ENCODE results near the gene GPX3.

Gene GPX3

GRCh38 chr5:151014680-151015343 lies 5.6 kb upstream of the GPX3 start:
- no peak for DNase-seq

- DNase-seq = no peak
Observed at GRCh38 chr5:151015974-151016587, 4.3 kb upstream of the GPX3 start.

DNA sequence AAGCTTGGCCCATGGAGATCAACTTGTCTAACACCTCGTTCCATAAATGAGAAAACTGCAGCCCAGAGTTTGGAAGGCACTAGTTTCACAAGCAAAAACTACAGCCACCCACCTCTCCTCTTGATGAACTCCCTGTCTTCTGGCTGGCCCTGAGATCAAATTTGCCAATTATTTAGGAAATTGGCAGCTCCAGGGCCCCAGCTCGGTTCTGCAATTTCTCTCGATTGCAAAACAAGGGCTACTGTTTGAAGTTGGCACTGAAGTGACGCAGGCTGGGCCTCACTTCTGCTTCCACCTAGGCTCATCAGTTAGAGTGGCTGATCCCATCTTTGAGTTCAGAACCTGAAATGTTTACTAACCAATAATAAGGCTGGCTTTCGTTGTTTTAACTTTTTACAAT lies 3.7 kb upstream of the GPX3 start:
- DNase-seq = no peak

DNA sequence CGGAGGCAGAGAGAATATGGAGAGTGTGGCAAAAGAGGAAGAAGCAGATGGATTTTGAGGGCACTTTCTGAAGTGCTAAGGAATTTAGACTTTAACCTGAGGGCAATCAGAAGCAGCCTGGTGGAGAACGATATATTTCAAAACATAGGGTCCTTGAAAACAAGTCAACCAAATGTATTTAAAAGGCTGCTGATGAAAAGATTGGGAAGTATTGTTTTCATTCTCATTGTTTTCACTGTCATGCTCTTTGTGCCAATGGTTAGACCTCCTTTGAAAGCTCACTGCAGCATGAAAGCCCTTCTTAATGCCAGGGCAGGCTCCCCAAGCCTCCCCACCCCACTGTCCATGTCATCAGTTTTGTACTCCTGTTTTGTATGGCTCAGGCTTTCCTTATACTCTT lies 2.5 kb upstream of the GPX3 start:
- no peak for DNase-seq

DNA sequence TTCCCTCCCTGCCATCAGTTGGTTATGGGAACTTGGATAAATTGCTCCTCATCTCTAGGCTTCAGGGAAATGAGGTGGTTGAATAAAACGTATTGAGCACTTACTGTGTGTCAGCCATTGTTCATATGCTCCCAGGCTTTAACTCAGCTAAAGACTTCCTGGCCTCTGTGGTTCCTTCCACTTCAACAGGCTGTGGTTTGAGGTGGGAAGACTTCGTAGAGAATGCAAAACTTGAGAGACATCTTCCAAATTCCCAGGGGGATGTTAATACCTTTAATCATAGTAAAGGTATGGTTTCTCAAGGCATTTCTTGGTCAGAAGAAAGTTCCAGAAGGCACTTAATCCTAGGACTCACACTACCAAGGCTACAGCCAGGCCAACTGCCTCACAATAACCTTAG lies 1.5 kb upstream of the GPX3 start:
- DNase-seq = no peak

DNA sequence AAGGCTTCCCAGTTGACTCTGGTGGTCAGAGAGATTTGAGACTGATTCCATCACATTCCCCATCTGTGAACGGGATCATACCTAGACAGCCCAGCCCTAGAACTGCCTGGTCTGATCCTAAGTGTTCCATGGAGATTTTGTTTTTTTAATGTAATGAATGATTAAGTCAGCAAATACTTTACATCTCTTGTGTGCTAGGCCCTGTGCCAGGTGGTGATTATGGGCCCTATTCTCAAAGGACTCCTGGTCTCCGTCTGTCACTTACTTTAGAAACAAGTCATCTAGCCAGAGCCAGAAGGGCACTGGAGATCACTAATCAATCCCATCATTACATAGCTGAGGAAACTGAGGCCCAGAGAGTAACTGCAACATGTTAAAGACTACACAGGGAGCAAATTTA lies 1.1 kb upstream of the GPX3 start:
- no peak for DNase-seq

DNA sequence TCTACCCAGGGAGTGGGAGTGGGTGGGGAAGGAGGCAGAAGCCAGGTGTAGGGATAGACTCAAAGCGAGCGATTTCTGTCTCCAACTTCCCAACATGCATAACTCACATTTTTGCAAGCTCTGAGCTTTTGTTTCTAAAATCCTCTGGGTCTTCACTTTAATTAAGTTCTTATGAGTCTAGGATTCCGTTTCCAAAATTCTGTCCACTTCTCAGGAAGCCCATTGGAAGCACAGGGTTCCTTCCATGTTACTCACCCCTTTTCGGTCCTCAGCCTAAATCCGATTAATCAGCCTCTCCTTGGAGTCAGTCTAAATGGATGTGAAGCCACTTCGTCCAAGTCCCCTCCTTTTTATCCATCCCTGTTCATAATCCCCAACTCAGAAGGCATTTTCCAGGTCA lies 1.4 kb downstream of the GPX3 start:
- no peak for DNase-seq

GRCh38 chr5:151022511-151023018 lies 2.2 kb downstream of the GPX3 start:
- DNase-seq = no peak

- DNase-seq = no peak
Observed at GRCh38 chr5:151023047-151023615, 2.7 kb downstream of the GPX3 start.

GRCh38 chr5:151023651-151024050 lies 3.3 kb downstream of the GPX3 start:
- DNase-seq = no peak

DNA sequence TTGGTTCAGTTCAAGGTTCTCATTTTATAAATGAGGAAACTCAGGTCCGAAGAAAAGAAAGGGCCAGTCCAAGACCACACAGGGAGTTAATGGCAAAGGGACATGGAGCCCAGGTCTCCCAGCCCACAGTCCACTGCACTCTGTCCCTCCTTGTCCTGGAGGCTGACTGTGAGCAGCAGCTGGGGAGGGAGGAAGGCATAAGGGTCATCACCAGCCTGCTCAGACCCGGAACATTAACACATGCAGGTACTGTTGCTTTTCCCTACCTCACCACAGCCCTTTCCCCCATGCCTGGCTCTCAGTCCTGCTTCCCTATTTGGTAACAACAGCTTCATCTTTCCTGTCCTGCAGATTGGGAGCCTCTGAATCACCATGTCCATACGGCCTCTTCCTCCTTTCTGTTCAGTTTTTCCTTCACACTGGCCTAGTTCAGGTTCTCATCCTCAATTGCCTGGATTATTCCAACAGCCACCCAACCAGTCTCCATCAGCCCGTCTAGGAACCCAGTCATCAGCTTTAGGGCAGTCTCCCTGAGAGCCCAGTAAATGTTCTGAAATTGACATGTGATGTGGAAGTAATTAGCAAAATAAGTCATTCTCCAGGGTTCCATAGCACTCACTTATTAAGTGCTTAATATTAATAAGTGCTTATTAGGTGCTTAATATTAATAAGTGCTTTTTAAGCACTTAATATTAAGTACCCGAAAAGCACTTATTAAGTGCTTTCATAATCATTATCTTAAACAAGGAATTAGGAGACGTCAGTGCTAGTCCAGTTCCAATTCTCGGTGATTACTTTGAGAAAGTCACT lies 4.3 kb downstream of the GPX3 start:
- DNase-seq = no peak

GRCh38 chr5:151025250-151025606 lies 4.8 kb downstream of the GPX3 start:
- DNase-seq = no peak

DNA sequence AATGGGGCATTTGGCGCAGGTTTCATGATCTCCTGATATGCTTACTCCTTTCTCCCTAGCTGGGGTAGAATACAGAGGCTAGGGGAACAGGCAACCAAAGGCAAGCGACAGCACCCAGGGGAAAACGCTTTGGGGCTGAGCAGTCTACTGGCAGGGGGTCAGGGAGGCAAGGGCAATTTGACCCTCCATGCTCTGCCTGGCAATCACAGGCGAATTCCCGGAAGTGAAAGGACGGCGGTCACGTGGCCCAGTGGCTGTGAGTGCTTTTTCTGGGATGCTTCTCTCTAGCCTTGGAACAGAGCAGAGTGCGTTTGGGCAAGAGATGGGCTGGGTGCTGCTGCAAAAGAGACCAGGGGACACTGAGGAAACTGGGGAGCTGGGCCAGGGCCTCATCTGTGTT lies 5.7 kb downstream of the GPX3 start:
- DNase-seq = no peak

GRCh38 chr5:151026679-151027078 lies 6.3 kb downstream of the GPX3 start:
- no peak for DNase-seq

DNA sequence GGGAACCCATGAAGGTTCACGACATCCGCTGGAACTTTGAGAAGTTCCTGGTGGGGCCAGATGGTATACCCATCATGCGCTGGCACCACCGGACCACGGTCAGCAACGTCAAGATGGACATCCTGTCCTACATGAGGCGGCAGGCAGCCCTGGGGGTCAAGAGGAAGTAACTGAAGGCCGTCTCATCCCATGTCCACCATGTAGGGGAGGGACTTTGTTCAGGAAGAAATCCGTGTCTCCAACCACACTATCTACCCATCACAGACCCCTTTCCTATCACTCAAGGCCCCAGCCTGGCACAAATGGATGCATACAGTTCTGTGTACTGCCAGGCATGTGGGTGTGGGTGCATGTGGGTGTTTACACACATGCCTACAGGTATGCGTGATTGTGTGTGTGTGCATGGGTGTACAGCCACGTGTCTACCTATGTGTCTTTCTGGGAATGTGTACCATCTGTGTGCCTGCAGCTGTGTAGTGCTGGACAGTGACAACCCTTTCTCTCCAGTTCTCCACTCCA lies 7.6 kb downstream of the GPX3 start:
- DNase-seq = no peak

GRCh38 chr5:151028717-151029116 lies 8.3 kb downstream of the GPX3 start:
- no peak for DNase-seq

DNA sequence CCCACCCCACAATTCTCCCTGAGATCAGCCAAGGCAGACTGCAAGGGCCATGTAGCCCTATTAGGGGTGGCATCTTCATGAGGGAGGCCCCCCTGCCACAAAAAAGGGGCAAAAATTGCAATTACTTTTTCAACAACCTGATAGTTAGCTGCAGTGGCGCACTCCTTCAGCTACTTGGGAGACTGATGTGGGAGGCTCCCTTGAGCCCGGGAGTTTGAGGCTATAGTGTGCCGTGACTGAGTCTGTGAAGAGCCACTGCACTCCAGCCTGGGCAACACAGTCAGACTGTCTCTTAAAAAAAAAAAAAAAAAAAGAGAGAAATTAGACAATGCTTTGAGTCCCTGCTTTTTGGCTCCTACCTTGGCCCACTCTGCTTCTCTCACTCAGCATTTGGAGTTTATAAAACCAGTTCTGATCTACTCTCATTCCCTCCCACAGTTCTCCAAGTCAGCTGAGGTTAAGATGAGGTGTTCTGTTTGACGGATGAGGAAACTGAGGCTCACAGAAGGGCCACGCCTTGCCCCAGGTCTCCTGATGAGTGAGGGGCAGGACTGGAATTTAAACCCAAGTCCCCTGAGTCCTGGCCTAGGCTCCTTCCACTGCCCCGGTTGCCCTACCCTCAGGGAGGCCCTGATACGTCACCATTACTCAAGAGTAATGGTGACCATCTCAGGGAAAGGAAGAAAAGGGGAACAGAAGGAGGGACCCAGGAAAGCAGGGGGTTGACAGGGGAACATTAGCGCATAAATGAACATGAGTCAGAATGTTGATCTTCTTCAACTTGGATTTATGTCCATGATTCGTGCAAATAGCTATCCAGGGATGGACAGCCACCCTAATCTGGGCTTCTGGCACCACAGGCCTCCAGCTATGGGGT lies 9.0 kb downstream of the GPX3 start:
- no peak for DNase-seq

DNA sequence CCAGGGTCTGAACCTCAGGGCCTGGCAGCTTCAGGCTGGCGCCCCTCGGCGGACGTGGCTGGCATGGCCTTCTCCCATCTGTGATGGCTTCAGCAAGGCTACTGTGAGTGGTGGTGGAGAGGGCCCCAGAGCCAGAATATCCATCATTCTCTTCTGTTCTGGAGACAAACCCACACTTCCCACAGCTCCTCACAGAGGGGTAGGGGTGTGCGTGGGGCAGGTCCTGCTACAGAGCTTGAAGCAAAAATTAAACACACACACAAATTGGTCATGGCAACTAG lies 9.6 kb downstream of the GPX3 start:
- DNase-seq = no peak

DNA sequence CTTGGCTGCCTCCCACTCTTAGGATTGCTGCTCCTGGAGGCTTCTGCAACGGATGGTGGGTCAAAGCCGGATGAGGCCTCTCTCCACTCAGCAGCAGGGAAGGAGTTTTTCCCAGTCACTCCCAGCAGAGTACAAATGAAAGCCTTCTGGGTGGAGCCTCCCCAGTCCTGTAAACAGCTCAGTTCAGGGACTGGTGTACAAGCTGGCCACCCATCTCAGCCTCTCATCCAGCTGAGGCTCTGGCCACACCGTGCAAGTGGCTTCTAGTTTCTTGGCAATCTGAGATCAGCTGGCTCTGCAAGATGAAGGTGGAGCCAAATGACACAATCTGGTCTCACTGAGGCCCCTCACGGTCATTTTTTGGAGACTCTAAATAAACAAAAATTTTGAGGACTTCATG lies 10.0 kb downstream of the GPX3 start:
- DNase-seq = no peak

- no peak for DNase-seq
Observed at GRCh38 chr5:151031554-151031953, 11.2 kb downstream of the GPX3 start.

DNA sequence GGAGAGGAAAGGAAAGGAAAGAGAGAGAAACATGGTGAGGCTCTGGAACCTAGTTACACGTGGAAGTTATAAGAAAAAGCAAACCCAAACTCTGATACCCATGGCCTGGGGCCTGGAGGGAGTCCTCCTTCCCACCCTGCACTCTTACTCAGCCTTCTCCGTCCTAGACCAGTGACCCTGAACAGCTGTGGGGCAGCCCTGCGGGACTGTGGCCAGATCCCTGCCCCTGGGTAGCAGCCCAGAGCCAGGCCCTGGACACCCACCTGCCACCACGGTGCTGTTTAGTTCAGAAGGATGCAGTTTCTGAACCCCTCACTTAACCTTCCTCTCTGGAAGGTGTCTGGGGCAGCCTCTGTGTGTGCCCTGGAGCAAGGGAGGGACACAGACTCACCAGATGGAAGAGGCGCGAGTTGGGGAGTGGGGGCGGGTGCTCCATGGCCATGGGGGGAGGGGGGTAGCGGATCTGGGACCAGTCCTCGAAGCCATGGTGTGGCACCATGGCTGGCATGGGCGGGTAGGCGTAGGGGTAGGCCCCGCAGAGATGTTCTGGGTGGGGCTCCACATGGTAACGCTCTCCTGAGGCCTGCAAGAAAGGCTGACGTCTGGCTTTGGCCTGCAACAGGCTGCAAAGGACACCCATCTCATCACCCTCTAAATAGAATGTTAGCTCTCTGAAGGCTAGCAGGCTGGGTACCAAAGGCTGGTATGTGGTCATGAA lies 13.0 kb downstream of the GPX3 start:
- DNase-seq = no peak
